Measurements from ENCODE around the gene CYP2C19.

Gene CYP2C19

DNA sequence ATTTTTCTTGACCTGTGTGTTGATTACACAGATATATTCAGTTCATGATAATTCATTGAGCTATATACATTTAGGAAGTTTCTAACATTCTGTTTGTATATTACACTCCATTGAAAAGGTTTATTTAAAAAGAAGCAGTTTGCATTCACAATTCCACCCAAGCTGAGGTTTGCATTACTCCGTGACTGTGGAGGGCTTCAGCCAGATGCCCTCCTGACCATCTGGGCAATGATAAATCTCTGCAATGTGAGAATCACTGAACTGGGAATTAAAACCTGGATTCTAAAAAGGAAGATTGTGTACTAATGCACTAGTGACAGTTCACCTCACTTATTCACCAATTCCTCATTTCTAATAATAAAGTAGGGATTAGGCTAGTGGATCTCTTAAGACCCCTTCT is 139.6 kb downstream of the CYP2C19 start:
- H3K27me3 ChIP-seq (replicated peaks in 2 of 5; ENCODE audit: control insufficient read depth in 4 of 5, insufficient read depth in 5 of 5, low read length in 4 of 5): no peaks in the 10 kb centered on the region
- no peaks in the 10 kb centered on the region for H3K36me3 ChIP-seq (ENCODE audit: control insufficient read depth in 4 of 4, insufficient read depth in 4 of 4, low read length in 3 of 4)
- POLR2A ChIA-PET: interaction anchor here (0.6 kb wide), 1 partner anchor 794 kb away, joined by 3 read pairs; no protein-coding TSS in a partner anchor
- no peaks in the 10 kb centered on the region for H3K4me1 ChIP-seq (ENCODE audit: control extremely low read depth in 1 of 4, control insufficient read depth in 4 of 4, insufficient read depth in 4 of 4, low read length in 3 of 4)
- DNase-seq: no peak
- no peak overlapping the region for H3K27ac ChIP-seq (ENCODE audit: insufficient read depth in 1 of 2, low read depth in 1 of 2, low read length in 2 of 2, poor library complexity in 1 of 2, severe bottlenecking in 2 of 2)
- H3K4me3 ChIP-seq (ENCODE audit: control insufficient read depth in 1 of 7, extremely low read depth in 1 of 7, insufficient read depth in 4 of 7, low read depth in 2 of 7, low read length in 6 of 7): no peak overlapping the region
- no CpG with 5 or more reads among the region's 1 CpG for WGBS (ENCODE audit: insufficient coverage)
- peaks cover 0 to 3% (median 0%) of the 10 kb centered on the region in 5 experiments for H3K9me3 ChIP-seq (ENCODE audit: control extremely low read depth in 1 of 5, control insufficient read depth in 4 of 5, insufficient read depth in 2 of 5, low read depth in 1 of 5, low read length in 4 of 5)
- CTCF ChIA-PET: no interaction called here

DNA sequence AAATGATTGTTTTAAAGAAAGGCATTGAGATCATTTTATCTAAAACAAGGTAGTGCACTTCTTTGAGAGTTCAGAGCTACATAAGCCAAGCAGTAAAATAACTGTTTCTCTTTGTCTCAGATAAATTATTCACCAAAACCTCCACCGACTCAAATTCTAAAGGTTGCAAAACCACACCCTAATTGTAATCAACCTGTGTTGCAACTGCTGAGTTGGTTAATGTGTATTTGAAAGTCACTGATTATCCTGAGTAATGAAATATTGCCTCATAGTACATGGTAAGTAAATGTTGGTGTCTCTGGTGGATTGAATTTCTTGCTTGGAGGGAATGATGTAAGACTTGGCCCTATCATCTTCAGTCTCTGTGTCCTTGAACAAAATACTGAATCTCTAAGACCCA is 140.1 kb downstream of the CYP2C19 start:
- no peaks in the 10 kb centered on the region for H3K36me3 ChIP-seq (ENCODE audit: control insufficient read depth in 4 of 4, insufficient read depth in 4 of 4, low read length in 3 of 4)
- H3K9me3 ChIP-seq (ENCODE audit: control extremely low read depth in 1 of 5, control insufficient read depth in 4 of 5, insufficient read depth in 2 of 5, low read depth in 1 of 5, low read length in 4 of 5): peaks cover 0 to 6% (median 0%) of the 10 kb centered on the region in 5 experiments
- no CpG with 5 or more reads among the region's 1 CpG for WGBS (ENCODE audit: insufficient coverage)
- no peaks in the 10 kb centered on the region for H3K27me3 ChIP-seq (replicated peaks in 2 of 5; ENCODE audit: control insufficient read depth in 4 of 5, insufficient read depth in 5 of 5, low read length in 4 of 5)
- ChIA-PET CTCF (no interaction called here), POLR2A (no interaction called here)
- no peaks in the 10 kb centered on the region for H3K4me1 ChIP-seq (ENCODE audit: control extremely low read depth in 1 of 4, control insufficient read depth in 4 of 4, insufficient read depth in 4 of 4, low read length in 3 of 4)
- DNase-seq: no peak
- no peak overlapping the region for H3K27ac ChIP-seq (ENCODE audit: insufficient read depth in 1 of 2, low read depth in 1 of 2, low read length in 2 of 2, poor library complexity in 1 of 2, severe bottlenecking in 2 of 2)
- H3K4me3 ChIP-seq (ENCODE audit: control insufficient read depth in 1 of 7, extremely low read depth in 1 of 7, insufficient read depth in 4 of 7, low read depth in 2 of 7, low read length in 6 of 7): no peak overlapping the region
